Breast epithelium (tissue), 3 donors: ENCODE measurements around the gene BAZ2B.

Experiments used
- POLR2A ChIP-seq: fragments of 450-650 bp; IDR thresholded peaks from one replicate; pipeline ENCODE4 v1.6.1; 2016; ENCODE audit warnings: antibody characterized with exemption, mild to moderate bottlenecking, moderate library complexity
- TF ChIP-seq, protein P1 (sequence below), 3 donors: fragments of 450-650 bp; IDR thresholded peaks; one replicate each; pipeline ENCODE4 v1.5.1; 2016 to 2017; ENCODE audit warnings: antibody characterized with exemption in 3 of 3, mild to moderate bottlenecking in 3 of 3, moderate library complexity in 3 of 3

DNA sequence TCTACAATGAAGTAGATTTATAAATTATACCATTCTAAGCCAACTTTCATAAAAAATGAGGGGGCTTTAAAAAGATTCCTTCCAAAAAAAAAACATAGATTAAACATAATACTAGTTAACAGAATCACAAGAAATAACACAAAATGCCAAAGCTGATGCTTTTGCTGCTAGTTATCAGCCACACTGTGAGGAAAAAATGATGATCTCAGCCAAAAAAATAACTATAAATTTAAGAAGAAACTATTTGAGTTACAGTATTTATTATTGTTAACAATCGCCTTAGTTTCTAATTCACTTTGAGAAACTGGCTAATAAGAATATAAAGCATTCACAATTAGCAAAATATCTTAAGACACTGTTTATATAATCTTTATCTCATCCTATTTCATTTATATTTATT, 27.1 kb downstream of the BAZ2B start:
- TF ChIP-seq, protein P1, sequence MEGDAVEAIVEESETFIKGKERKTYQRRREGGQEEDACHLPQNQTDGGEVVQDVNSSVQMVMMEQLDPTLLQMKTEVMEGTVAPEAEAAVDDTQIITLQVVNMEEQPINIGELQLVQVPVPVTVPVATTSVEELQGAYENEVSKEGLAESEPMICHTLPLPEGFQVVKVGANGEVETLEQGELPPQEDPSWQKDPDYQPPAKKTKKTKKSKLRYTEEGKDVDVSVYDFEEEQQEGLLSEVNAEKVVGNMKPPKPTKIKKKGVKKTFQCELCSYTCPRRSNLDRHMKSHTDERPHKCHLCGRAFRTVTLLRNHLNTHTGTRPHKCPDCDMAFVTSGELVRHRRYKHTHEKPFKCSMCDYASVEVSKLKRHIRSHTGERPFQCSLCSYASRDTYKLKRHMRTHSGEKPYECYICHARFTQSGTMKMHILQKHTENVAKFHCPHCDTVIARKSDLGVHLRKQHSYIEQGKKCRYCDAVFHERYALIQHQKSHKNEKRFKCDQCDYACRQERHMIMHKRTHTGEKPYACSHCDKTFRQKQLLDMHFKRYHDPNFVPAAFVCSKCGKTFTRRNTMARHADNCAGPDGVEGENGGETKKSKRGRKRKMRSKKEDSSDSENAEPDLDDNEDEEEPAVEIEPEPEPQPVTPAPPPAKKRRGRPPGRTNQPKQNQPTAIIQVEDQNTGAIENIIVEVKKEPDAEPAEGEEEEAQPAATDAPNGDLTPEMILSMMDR (IDR thresholded peaks at IDR 0.05), result no peak
- TF ChIP-seq POLR2A, result no peak
